ENCODE results near the gene ADH4.
"Not testable (repeated sequence)": the region's sequence is repeated elsewhere in the genome, so short reads cannot be mapped to it uniquely, and the experiment has no call there.

The ADH4 gene

GRCh38 chr4:99080869-99081268 is 63.2 kb downstream of the ADH4 start:
- not testable (repeated sequence) for DNase-seq (ENCODE audit: low read depth in 2 of 2)

- no peak for DNase-seq (ENCODE audit: low read depth in 2 of 2)
Observed at GRCh38 chr4:99079625-99080295, 64.3 kb downstream of the ADH4 start.

GRCh38 chr4:99078931-99079624 is 65.0 kb downstream of the ADH4 start:
- no peak for DNase-seq (ENCODE audit: low read depth in 2 of 2)

- DNase-seq (ENCODE audit: low read depth in 2 of 2): no peak
Observed at GRCh38 chr4:99078336-99078735, 65.8 kb downstream of the ADH4 start.

- DNase-seq (ENCODE audit: low read depth in 2 of 2): no peak
Observed at GRCh38 chr4:99077177-99077576, 66.9 kb downstream of the ADH4 start.

GRCh38 chr4:99076292-99076976 is 67.7 kb downstream of the ADH4 start:
- no peak for DNase-seq (ENCODE audit: low read depth in 2 of 2)

- no peak for DNase-seq (ENCODE audit: low read depth in 2 of 2)
Observed at GRCh38 chr4:99074816-99075215, 69.3 kb downstream of the ADH4 start.
